GM19452 (cell line): ENCODE data around the gene MTPN.

Experiments
- ATAC-seq: cut with Tn5 transposase; IDR thresholded peaks from one replicate; pipeline ENCODE4 v1.9.1; 2021; ENCODE audit not compliant: unreplicated experiment

Gene MTPN

GRCh38 chr7:135929249-135929648 is 47.9 kb downstream of the MTPN start:
- ATAC-seq, result no peak

- no peak for ATAC-seq
Measured at GRCh38 chr7:135928136-135928535, 49.0 kb downstream of the MTPN start.

DNA sequence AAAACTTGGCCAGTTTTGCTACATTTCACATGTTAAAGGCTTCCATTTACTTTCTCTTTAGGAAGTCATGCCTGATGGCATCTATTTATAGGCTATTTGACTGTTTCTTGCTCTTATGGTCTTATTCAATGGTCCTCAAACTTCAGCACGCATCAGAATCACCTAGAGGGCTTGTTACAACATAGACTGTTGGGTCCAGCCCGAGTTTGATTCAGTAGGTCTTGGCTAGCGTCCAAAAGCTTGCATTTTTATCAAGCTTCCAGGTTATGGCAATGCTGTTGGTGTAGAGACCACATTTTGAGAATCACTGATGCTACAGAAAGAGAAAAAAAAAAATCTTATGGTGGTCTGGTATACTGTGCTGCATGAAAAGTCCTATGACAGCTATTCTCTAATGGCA is 51.9 kb downstream of the MTPN start:
- ATAC-seq, result no peak

- ATAC-seq, result no peak
Measured at GRCh38 chr7:135924302-135924701, 52.9 kb downstream of the MTPN start.

DNA sequence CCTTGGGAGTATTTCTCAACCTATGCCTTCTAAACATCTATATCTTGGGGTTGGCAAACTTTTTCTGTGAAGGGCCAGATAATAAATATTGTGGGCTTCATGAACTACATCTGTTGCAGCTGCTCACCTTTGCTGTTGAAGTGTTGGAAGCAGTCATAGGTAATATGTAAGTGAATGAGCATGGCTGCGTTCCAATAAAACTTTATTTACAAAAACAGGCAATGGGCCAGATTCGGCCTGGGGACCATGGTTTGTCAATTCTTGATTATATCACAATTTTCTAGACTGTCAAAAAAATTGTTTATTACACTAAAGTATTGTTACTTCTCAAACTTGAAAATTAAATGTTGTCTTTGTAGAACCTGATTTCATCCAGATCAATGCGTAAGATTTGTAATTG is 54.9 kb downstream of the MTPN start:
- ATAC-seq, result no peak

- no peak for ATAC-seq
Measured at GRCh38 chr7:135920478-135920877, 56.7 kb downstream of the MTPN start.

GRCh38 chr7:135919071-135919841 is 57.9 kb downstream of the MTPN start:
- ATAC-seq, result no peak

DNA sequence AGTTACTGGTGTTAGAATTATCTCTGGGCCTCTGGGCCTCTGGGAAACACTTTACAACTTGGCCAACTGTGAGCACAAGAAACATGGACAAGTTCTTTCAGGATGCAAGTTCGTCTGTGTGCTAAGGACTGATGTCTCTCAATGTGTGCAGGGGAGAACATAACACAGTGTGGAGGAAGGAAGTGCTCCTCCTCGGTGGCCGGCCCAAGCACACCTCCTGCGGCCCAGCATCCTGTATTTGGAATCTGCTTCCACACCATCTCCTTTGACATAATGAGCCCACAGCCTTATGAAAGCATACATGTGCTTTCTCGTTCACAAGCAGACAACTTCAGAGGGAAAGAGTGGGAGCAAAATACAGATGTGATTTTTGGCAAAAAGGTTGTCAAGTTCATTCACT is 59.0 kb downstream of the MTPN start:
- ATAC-seq, result no peak

GRCh38 chr7:135917721-135918120 is 59.4 kb downstream of the MTPN start:
- no peak for ATAC-seq

- no peak for ATAC-seq
Measured at GRCh38 chr7:135914346-135914745, 62.8 kb downstream of the MTPN start.

DNA sequence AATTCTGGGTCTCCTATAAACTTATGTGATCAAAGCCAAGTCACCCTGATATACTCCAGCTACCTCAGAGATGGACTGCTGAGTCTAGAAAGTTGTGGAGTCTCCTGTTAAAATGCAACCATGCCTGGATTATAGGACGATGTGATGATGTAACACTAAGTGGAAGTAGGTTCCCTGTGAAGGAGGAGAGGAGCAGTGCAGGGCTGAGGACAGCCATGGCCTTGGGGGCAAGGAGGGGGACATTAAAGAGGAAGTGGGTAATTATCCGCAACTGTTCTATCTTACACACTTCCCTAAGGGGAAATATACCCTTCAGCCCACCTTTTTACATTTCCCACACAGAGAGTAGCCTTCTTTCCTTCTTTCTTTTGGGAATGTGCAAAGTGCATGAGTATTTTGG is 63.8 kb downstream of the MTPN start:
- no peak for ATAC-seq

- ATAC-seq, result no peak
Measured at GRCh38 chr7:135911099-135911498, 66.1 kb downstream of the MTPN start.

DNA sequence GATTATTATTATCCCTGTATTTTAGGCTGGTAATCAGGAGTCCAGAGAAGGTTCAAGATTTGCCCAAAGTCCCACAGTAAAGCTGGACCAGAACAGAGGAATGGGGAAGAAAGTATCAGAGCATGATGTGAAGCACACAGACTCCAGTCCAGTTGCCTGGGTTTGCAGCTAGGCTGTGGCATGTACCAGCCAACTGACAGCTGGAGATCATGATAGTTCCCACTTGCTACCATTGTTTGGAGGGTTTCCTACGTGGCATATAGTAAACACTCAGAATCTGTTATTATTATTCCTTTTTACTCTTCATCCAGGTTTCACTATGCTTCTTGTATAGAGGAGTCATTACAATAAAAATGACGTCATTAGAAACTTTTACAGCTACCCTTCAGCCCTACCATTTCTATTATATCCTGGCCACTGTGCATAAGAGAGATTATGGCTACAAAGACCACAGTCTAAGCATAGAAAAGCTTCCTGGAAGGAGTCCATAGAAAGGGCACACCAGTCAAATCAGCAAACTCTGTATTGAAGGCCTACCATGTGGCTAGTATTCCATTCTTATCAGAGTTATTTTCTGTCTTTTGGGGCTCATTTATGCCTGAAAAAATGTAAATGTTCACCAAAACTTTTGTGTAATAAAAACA is 66.6 kb downstream of the MTPN start:
- no peak for ATAC-seq

DNA sequence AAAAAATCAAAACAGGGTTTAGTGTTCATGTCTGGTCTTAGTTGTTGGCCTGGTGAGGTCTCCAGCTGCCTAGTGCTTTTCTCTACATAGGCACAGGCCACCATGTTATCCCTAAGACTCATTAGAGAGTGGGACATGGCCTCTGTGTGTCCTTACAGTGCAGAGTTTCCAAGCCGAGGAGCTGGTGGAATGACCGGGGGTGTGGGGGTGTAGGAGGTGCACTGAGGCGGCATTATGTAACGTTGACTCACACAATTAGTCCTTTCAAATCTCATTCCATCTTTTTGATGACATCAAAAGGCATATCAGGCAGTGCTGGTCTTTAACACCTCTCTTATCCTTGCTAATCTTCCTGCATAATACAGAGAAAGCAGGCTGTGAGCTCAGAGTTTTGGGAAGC is 71.3 kb downstream of the MTPN start:
- ATAC-seq, result no peak

DNA sequence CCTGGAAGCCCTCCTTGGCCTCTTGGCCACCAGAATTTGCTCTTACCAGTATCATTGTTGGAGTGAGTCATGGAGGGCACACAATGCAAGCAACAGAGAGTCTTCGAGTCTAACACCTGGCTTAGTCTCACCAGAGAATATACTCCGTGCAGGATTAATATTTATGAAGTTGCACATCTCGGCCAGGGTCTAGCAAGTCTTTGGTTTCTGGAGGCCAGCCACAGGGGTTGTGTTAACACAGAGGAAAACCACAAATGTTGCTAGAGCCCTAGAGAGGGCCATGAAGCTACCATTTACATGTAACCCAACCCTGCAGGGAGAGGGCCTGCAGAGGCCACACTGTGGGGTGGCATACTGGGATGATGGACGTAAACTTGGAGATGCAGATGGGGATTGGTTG is 71.8 kb downstream of the MTPN start:
- ATAC-seq, result no peak

- ATAC-seq, result no peak
Measured at GRCh38 chr7:135904282-135904681, 72.9 kb downstream of the MTPN start.

DNA sequence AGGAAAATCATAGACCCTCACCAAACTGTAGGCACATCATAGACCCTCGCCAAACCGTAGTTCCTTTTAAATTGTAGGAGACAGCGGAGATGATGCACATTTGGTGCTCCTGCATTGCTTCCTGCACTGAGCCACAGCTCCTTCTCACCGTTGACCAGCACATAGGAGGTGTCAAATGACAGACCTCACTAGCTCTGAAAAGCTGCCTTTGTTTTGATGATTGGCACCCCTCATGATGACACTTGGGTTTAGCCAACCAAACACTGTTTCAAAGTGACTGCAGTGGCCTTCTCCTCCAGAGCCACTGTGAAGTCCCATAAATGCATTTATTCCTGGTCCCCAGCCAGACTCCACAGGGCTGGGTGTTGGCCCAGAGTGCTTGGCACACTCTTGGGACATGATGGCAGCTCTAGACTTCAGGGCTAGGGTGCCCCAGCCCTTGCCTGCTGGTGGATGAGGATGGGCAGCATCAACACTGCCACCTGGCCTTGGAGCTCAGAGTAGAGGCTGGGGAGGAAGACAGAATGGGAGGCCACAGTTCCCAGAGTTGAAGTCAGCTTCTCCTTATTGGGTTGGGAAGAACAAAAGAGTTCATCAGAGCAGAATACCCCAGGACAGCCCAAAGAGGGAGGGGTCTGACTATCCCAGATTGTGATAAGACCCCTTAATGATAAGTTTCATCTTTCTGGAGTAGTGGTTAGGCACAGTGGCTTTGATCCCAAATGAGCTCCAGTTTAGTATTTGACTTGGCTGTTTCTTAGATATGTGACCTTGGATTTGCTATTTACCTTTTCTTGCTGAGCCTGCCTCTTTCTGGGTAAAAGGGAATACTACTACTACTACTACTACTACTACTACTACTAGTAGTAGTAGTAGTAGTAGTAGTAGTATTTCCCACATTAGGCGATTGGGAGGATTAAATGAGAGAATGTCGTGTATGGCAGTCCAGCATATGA is 75.3 kb downstream of the MTPN start:
- ATAC-seq, result no peak

- ATAC-seq, result no peak
Measured at GRCh38 chr7:135900065-135900546, 77.1 kb downstream of the MTPN start.

DNA sequence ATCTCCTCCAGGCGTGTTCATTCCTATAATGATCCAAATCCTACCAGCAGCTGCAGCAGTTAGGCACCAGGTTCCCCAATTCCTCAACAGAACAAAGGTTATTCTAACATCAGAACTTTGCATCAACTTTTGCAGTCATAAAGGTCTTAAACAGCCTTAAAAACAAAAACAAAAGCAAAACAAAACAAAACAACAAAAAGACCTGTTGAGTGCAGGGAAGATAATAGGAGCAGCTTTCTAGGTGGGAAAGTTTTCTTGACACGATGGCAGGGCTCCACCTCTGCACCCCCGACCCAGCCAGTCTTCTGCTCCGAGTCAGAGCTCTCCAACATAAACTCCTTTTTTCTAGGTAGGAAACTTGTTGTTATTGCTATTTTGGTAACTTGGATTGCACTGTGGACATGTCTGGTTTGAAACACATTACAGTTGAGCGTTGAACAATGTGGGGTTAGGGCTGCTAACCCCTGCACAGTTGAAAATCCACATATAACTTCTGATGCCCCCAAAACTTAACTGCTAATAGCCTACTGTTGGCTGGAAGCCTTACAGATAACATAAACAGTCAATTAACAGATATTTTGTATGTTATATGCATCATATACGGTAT is 77.6 kb downstream of the MTPN start:
- no peak for ATAC-seq

GRCh38 chr7:135898226-135898625 is 78.9 kb downstream of the MTPN start:
- no peak for ATAC-seq

GRCh38 chr7:135894816-135895215 is 82.3 kb downstream of the MTPN start:
- no peak for ATAC-seq
